ENCODE measurements around the gene BNIP3. TPM values are rescaled to one million over a fixed set of nuclear protein-coding genes. Genes with fewer than 3 reads are reported as not detected.

BNIP3 gene
- total RNA-seq, 1 donor from 2014 or later: 88.9 TPM

GRCh38 chr10:131925716-131926115, 56.0 kb downstream of the BNIP3 start:
- H3K4me1 Mint-ChIP-seq (ENCODE audit: low read depth): peaks cover 55% of the 10 kb centered on the region
- H3K36me3 Mint-ChIP-seq (ENCODE audit: low read depth): peaks cover 3% of the 10 kb centered on the region
- H3K9me3 Mint-ChIP-seq (ENCODE audit: low read depth): peaks cover 7% of the 10 kb centered on the region
- TF ChIP-seq CTCF (IDR thresholded peaks at IDR 0.05): no peak
- no peak overlapping the region for H3K27ac Mint-ChIP-seq (ENCODE audit: unreplicated experiment)
- no peaks in the 10 kb centered on the region for H3K27me3 Mint-ChIP-seq (ENCODE audit: low read depth)
- no peak for DNase-seq (ENCODE audit: low spot score)
- no peak overlapping the region for H3K4me3 Mint-ChIP-seq (ENCODE audit: unreplicated experiment)

- no peak overlapping the region for H3K4me3 Mint-ChIP-seq (ENCODE audit: unreplicated experiment)
- peaks cover 7% of the 10 kb centered on the region for H3K9me3 Mint-ChIP-seq (ENCODE audit: low read depth)
- TF ChIP-seq CTCF (IDR thresholded peaks at IDR 0.05): no peak
- H3K27ac Mint-ChIP-seq (ENCODE audit: unreplicated experiment): no peak overlapping the region
- DNase-seq (ENCODE audit: low spot score): no peak
- H3K4me1 Mint-ChIP-seq (ENCODE audit: low read depth): peaks cover 52% of the 10 kb centered on the region
- H3K36me3 Mint-ChIP-seq (ENCODE audit: low read depth): peaks cover 3% of the 10 kb centered on the region
- H3K27me3 Mint-ChIP-seq (ENCODE audit: low read depth): no peaks in the 10 kb centered on the region
These were observed 56.6 kb downstream of the BNIP3 start for GRCh38 chr10:131925011-131925649.

- Mint-ChIP-seq H3K36me3 (ENCODE audit: low read depth) (peaks cover 3% of the 10 kb centered on the region), H3K9me3 (ENCODE audit: low read depth) (peaks cover 7% of the 10 kb centered on the region), H3K27me3 (ENCODE audit: low read depth) (no peaks in the 10 kb centered on the region), H3K27ac (ENCODE audit: unreplicated experiment) (peak overlapping the region; percentile 41), H3K4me1 (ENCODE audit: low read depth) (peaks cover 33% of the 10 kb centered on the region), H3K4me3 (ENCODE audit: unreplicated experiment) (no peak overlapping the region)
- DNase-seq (ENCODE audit: low spot score): no peak
- no peak for TF ChIP-seq CTCF (IDR thresholded peaks at IDR 0.05)
These were observed 58.5 kb downstream of the BNIP3 start for GRCh38 chr10:131923038-131923756.

- no peak overlapping the region for H3K4me3 Mint-ChIP-seq (ENCODE audit: unreplicated experiment)
- H3K27me3 Mint-ChIP-seq (ENCODE audit: low read depth): no peaks in the 10 kb centered on the region
- peaks cover 7% of the 10 kb centered on the region for H3K9me3 Mint-ChIP-seq (ENCODE audit: low read depth)
- H3K36me3 Mint-ChIP-seq (ENCODE audit: low read depth): peaks cover 3% of the 10 kb centered on the region
- peaks cover 17% of the 10 kb centered on the region for H3K4me1 Mint-ChIP-seq (ENCODE audit: low read depth)
- H3K27ac Mint-ChIP-seq (ENCODE audit: unreplicated experiment): no peak overlapping the region
- DNase-seq (ENCODE audit: low spot score): no peak
- no peak for TF ChIP-seq CTCF (IDR thresholded peaks at IDR 0.05)
These were observed 60.5 kb downstream of the BNIP3 start for GRCh38 chr10:131921184-131921583.

GRCh38 chr10:131920693-131921092, 61.0 kb downstream of the BNIP3 start:
- Mint-ChIP-seq H3K4me1 (ENCODE audit: low read depth) (peaks cover 17% of the 10 kb centered on the region), H3K27ac (ENCODE audit: unreplicated experiment) (no peak overlapping the region), H3K27me3 (ENCODE audit: low read depth) (no peaks in the 10 kb centered on the region), H3K4me3 (ENCODE audit: unreplicated experiment) (no peak overlapping the region), H3K36me3 (ENCODE audit: low read depth) (peaks cover 3% of the 10 kb centered on the region), H3K9me3 (ENCODE audit: low read depth) (peaks cover 7% of the 10 kb centered on the region)
- DNase-seq (ENCODE audit: low spot score): no peak
- no peak for TF ChIP-seq CTCF (IDR thresholded peaks at IDR 0.05)
